Brain pericyte (primary cell): Measurements from ENCODE around the gene SH3BP5L.

ENCODE experiments used
- DNase-seq: peaks from one replicate; pipeline ENCODE4 v3.0.0-alpha.2; 2012; ENCODE audit warnings: low read depth, low spot score

Gene SH3BP5L

DNA sequence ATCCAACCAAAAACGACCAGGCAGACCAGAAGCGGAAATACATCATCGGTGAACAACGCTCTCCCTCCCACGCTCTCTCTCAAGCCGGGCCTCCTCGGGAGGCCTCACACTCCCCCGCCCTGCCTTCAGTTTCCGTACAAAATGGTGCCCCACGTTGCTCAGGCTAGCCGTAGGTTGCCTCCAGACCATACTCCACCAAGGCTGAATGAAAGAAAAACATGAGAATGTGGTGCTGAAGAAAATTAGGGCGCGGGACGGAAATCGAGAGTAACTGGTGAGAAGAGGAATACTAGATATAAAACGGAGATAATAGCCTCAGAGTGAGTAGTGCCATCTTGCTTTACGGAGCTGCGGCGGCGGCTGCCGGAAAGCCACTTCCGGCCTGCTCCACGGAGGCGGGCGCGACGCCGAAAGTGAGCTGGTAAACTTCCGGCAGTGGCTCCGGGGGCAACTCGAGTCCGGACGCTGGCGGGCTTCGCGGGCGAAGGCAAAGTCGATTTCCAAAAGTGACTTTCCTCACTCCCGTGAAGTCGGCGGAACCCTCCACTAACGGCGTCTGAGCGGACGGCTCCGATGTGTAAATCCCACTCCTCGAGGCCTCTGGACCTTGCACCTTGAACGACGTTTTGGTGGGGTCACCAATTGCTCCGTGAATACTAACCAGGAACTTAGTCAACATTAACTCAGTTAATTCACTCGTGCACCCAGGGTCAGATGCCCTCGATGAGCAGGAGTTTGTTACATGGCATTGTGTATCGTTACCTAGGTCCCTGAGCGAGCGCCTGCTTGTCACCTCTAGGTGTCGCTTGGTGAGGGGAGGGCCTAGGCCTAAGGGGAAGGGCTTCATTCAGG is at the start of gene SH3BP5L:
Gene SH3BP5L (minus strand): TSS at position 7 of the 852 bp plus-strand sequence. CDS start 980 bp downstream, outside the sequence.
- peak; percentile 88 for DNase-seq

GRCh38 chr1:248873993-248874533 is 48.3 kb upstream of the SH3BP5L start:
- DNase-seq, result peak; percentile 86

DNA sequence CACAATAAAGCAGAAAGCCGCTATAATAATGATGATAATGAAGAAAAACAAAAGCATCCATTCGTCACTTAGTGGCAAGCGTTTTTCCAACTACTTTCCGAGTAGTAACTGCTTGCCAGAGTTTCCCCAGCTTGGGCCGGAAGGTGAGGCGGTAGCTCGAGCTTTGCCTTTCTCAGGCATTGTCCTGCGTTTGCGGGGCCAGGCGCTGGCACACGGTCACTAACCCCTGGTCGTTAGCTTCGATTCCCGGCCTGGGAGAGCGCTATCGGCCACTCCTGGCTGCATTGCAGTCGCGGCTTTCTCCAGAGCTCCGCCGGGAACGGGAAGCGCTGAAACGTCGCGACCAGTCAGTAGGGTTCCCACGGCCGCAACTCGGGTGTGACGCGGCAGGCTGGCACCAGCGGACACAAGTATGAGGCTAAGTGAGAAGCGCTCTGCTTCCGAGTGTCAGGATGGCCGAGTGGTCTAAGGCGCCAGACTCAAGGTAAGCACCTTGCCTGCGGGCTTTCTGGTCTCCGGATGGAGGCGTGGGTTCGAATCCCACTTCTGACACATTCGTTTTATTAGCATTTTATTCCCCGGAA is 47.8 kb upstream of the SH3BP5L start:
- DNase-seq, result peak; percentile 97

GRCh38 chr1:248872752-248873408 is 47.2 kb upstream of the SH3BP5L start:
- peak; percentile 54 for DNase-seq

DNA sequence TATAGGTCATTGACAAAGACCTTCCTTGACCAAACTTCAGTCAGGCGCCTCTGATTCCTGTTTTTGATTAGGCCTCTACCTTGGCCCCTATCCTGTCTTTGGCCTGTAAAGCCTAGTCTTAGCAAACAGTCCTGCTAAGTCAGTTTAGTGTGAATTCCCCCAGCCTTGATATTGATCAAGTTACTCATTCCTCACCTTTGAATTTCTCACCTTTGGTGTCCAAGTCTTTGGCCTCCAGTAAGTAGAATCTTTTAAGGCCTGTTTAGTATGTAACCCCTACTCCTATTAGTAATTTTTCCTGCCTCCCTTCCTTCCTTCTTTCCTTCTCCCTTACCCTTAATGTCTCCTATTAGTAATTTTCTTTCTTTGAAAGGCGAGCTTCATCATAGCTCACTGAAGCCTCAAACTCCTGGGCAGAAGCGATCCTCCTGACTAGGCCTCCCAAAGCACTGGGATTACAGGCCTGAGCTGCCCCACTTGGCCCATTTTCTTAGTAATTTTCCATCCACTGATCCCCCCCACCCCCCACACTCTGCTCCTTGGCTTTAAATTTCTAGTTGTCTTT is 46.2 kb upstream of the SH3BP5L start:
- no peak for DNase-seq

- no peak for DNase-seq
Measured at GRCh38 chr1:248862998-248863881, 37.5 kb upstream of the SH3BP5L start.

GRCh38 chr1:248862695-248862997 is 36.9 kb upstream of the SH3BP5L start:
- DNase-seq, result no peak

- DNase-seq, result no peak
Measured at GRCh38 chr1:248861616-248862015, 35.9 kb upstream of the SH3BP5L start.

DNA sequence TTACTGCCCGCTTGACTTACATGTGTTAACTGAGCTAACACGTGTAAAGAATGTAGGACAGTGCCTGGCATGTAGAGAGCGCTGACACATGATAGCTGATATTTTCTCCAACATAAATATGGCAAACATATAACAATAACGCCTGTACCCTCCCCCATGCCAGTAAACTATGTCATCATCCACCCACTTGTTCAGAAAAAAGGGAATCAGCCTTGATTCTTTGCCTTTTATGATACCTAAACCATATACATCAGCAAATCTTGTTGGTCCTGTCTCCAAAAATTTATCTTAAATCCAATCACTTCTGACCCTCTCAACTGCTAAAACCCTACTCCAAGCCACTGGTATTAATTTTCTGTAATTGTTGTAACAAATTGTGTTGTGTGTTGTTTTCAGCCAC is 34.3 kb upstream of the SH3BP5L start:
- no peak for DNase-seq

DNA sequence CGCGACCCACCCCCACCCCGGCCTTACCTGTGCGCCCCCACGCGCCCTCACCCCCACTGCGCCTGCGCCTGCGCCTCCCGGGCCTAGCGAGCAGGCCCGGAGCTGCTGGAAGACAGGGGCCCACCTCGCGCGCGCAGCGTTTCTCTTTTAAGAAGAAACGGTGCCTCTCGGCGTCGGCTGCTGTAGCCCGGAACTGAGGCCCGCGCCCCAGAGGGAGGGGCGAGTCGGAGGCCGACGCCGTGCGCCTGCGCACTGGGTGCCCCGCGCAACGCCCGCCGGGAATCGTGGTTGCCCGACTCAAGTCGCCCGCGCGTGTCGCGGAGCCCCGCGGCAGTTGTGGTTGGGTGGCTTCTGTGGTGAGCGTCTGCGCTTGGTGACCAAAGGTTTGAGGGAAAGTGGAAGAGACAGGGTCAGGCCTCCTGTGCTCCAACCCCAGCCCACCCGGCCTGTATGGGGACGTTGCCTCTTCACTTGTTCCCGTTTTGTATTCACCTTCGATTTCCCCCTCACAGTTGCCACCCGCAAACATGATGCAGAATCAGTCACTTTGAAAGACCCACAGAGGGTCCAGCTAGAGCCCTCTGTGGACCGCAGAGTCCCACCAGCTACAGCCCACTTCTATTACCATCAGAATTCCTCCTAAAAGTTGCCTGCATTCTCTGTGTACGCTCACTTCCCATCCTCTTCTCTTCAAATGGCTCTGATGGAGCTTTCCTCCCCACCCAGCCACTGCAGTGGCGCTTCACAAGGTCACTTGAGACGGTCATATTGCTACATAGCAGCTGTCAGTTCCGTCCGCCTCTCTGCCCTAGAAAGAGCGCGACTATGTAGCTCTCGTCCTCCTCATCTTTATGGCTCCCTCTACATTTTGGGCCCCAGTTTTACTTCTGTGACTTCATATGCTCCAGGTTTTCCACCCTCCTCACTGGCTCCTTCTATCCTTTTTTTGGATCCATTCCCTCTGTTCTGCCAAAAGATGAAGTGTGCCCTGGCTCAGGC is 33.5 kb upstream of the SH3BP5L start, which contains the start of gene ZNF692:
Gene ZNF692 (minus strand): TSS at position 195 of the 999 bp plus-strand sequence. CDS start 776 bp downstream, outside the sequence.
- DNase-seq, result peak; percentile 75

DNA sequence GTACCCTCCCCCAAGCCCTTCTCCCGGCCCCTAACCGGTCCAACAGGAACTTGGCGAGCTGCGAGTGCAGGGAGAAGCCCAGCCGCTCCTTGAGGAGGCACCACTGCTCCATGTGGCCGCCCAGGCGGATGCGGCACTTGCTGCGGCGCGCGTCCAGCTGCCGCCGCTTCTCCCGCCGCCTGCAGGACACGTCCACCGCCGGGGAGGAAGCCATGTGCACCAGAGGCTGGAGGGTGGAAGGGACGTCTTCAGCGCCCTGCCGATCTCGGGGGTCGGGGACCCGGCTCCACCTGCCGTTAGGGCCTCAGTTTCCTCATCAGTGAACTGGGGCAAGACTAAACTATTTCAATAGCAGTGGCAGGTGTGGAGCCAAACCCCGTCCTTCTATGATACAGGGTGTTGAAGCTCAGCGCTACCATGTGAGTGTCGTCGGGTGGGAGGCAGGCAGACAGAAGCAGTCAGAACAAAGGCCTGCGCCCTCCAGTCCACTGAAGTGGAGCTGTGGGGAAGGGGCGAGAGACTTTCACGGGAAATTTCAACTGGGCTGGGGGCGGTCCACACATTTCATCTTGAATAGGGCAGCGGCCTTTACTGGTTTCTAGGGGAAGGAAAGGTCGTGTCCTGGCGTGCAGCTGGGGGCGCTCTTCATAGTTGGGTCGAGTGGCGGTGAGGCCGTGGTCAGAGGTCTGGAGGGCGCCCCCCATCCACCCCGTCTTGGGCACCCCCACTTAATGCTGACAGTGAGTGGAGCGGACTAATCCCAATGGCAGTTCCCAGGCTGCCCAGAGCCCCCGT is 32.6 kb upstream of the SH3BP5L start:
- no peak for DNase-seq

DNA sequence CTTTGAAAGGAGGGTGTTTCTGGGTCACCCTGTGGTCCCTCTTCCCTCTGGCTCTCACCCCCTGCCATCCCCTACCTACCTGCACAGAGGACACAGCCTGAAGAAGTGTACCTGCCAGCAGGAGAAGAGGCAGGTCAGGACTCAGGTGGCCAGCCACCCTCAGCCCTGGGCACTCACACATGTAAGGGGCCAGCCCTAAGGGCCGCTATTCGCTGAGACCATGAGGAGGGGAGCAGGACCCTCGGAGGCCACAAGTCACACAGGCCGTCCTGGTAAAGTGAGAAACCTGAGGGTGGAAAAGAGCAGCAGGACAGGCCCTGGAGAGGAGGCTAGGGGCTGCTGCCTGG is 32.0 kb upstream of the SH3BP5L start:
- DNase-seq, result no peak

DNA sequence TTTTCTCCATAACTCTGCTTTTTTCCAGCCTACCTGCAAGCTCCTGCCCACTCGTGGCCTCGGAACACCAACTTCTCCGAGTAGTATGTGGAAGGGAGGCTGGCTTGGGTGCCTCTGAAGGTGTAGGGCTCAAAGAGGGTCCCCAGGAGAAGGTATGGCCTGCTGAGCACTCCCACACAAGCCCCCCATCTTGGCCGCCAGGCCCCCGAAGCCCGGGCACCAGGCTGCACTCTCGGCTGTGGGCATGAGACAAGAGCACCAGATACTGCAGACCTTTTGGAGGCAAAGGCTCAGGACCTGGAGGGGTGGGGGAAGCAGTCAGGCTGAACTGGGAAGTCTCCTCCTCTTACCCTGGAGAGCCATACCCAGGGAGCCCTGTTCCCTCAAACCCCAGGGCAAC is 31.5 kb upstream of the SH3BP5L start:
- no peak for DNase-seq

DNA sequence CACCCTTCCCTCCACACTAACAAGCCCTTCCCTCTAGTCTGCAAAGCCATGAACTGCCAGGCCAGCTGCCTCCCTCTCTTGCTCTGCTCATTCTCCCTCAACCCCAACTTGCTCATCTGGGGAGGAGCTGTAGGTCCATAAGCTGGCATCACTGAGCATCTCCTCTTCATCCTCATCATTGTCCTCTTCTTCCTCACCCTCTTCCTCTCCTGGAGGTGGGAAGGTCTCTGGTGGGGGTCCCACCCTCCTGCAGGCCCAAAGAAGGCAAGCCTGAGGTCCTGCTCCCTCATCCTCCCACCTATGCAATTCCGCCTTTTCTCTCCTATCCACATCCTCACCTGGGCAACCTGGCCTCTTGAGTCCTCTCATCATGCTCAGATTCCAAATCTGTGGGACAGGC is 30.5 kb upstream of the SH3BP5L start:
- DNase-seq, result no peak

- DNase-seq, result no peak
Measured at GRCh38 chr1:248855580-248855979, 29.9 kb upstream of the SH3BP5L start.

GRCh38 chr1:248853663-248854375 is 28.1 kb upstream of the SH3BP5L start:
- no peak for DNase-seq

DNA sequence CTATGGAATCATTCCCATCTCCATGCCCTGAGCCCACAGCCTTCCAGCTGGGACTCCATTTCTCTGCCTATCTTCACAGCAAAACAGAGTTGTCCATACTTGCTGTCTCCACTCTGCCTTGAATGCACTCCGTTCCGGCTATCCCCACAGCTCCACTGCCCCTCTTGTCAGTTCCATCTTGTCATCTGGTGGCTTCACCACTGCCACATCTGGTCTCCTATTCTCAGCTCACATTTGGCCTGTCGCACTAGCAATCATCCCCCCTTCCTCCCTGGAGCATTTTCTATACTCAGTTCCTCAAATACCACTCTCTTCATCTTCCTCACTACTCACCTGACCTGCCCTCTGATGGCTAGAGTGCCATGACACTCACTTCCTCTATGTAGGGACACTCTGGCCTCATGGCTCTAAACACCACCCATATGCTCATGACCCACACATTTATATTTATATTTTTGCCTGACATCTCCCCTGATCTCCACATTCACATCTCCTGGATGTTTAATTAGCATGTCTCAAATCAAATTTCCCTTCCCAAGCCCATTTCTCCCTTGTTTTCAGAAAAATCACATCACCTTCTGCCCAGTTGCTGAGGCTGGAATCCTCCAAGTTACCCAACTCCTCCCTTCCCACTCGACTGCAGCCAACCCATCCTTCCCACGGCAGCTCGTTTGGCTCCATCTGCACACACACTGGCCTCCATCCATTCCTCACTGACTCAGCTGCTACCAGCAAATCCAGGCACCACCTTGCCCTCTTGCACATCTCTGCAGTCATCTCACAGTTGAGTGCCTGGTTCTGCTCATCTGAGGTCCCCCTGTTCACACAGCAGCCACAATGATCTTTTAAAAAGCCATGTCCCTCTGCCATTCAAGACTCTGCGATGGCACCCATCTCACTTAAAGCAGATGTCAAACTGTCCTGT is 27.0 kb upstream of the SH3BP5L start:
- no peak for DNase-seq
